ENCODE measurements around the gene IL1RAPL2. TPM values are rescaled to one million over a fixed set of nuclear protein-coding genes. Genes with fewer than 3 reads are reported as not detected.

Gene IL1RAPL2
- total and polyA plus RNA-seq, 10 of the 15 experiments (the other 5 are each of a cell fraction or from before 2014, with no cell fraction given): 0.19 TPM; not detected in 9

GRCh38 chrX:104728456-104728855 is 162.5 kb downstream of the IL1RAPL2 start (continued):
- no peak for TF ChIP-seq MXI1 (IDR thresholded peaks at IDR 0.05; ENCODE audit: low read depth, low read length)
- no peak for TF ChIP-seq RFX5 (IDR thresholded peaks at IDR 0.05; ENCODE audit: low read depth, low read length)

GRCh38 chrX:104742355-104742754 is 176.4 kb downstream of the IL1RAPL2 start:
- no TSS peak for BruUV-seq (replicated peaks)
- Histone ChIP-seq H3K27ac (ENCODE audit: control insufficient read depth, insufficient read depth) (no peak overlapping the region), H3K79me2 (ENCODE audit: control insufficient read depth, insufficient read depth, low read length) (no peaks in the 10 kb centered on the region), H2AFZ (ENCODE audit: control insufficient read depth, low read depth, low read length) (no peak overlapping the region), H3K4me1 (ENCODE audit: control insufficient read depth, insufficient read depth, low read length) (no peaks in the 10 kb centered on the region), H3K9ac (ENCODE audit: control insufficient read depth, insufficient read depth, low read length) (no peak overlapping the region), H3K4me3 (no peak overlapping the region), H3K27me3 (replicated peaks in 1 of 2; ENCODE audit: control insufficient read depth in 2 of 2, insufficient read depth in 2 of 2, low read length in 1 of 2) (no peaks in the 10 kb centered on the region; a peak in 1 of 4 replicates), H3K9me3 (replicated peaks; ENCODE audit: control insufficient read depth, insufficient read depth, low read length) (no peaks in the 10 kb centered on the region), H3K36me3 (ENCODE audit: control insufficient read depth in 2 of 2, insufficient read depth in 2 of 2, low read length in 1 of 2) (no peaks in the 10 kb centered on the region), H4K20me1 (ENCODE audit: control insufficient read depth, insufficient read depth) (no peaks in the 10 kb centered on the region), H3K4me2 (ENCODE audit: control insufficient read depth, insufficient read depth) (no peak overlapping the region)
- DNase-seq (ENCODE audit: low read depth, low spot score) (no peak), FAIRE-seq (no peak), ATAC-seq (no peak)
- ChIA-PET POLR2A (no interaction called here), SMC1A (ENCODE audit: uncharacterized antibody, unreplicated experiment) (no interaction called here), RAD21 (ENCODE audit: unreplicated experiment) (no interaction called here), CTCF (no interaction called here)
- in situ Hi-C loops (cut with MboI) (no loop called here), intact Hi-C loops (cut with micrococcal nuclease; ENCODE audit: unreplicated experiment) (no loop called here)
- TF ChIP-seq RFX5 (IDR thresholded peaks at IDR 0.05; ENCODE audit: low read depth, low read length) (no peak), ZNF274 (IDR thresholded peaks at IDR 0.05; ENCODE audit: insufficient read depth, insufficient read length) (no peak), ASH2L (IDR thresholded peaks at IDR 0.05; ENCODE audit: borderline replicate concordance, low read depth) (no peak), POU2F2 (IDR thresholded peaks at IDR 0.05; ENCODE audit: borderline replicate concordance, low read depth, low read length) (no peak), EZH2 (IDR thresholded peaks at IDR 0.05; ENCODE audit: borderline replicate concordance, control insufficient read depth, low read depth, low read length) (no peak), FOS (IDR thresholded peaks at IDR 0.05; ENCODE audit: borderline replicate concordance, extremely low read depth, insufficient read length) (no peak), PRDM15 (CRISPR knock-in tag; IDR thresholded peaks at IDR 0.05) (no peak), HDAC2 (IDR thresholded peaks at IDR 0.05) (no peak), ZNF622 (IDR thresholded peaks at IDR 0.05) (no peak), MTA2 (IDR thresholded peaks at IDR 0.05; ENCODE audit: low read depth) (no peak), RELA (IDR thresholded peaks at IDR 0.05; ENCODE audit: borderline replicate concordance, partially characterized antibody) (no peak), E2F4 (IDR thresholded peaks at IDR 0.05; ENCODE audit: low read depth, low read length) (no peak), CEBPZ (IDR thresholded peaks at IDR 0.05; ENCODE audit: low read depth, low read length) (no peak), RCOR1 (conservative IDR thresholded peaks at IDR 0.05; ENCODE audit: low read depth, low read length) (no peak)
